Stimulated activated CD4-positive, alpha-beta T cell treated with anti-CD3 and anti-CD28 coated beads, Interleukin-1b, Interleukin-23, amount 100 ng/mL, for 4 hours (primary cell): ENCODE measurements around the gene MAGI3.
"Not testable (repeated sequence)": the region's sequence is repeated elsewhere in the genome, so short reads cannot be mapped to it uniquely, and the experiment has no call there.

Experiments used
- DNase-seq, 2 donors: peaks; one replicate each; pipeline ENCODE4 v3.0.0-alpha.2; 2020; ENCODE audit warnings: low read depth in 2 of 2

The MAGI3 gene

DNA sequence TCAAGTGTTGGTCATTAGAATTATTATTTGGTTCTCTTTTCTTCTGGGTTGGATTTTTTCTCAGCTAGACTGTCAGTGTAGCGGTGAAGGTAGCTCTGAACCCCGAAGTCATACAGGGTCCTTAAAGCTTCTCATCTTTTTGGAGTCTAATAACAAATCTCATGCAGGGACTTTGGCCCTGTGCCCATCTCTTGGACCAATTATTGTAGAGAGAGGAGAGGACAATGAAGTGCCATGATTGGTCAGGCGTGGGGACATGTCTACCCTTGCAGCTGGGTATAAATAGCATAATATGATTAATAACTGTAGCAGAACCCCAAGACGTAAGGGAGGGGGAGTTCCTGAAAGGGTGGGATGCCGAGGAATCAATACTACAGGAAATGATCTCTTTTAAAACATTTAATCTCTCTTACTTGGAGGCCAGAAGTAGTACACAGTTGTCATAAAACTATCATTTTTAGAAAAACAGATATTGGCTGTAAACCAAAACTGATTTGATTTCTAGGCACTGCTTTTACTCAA lies 8.8 kb downstream of the MAGI3 start:
- DNase-seq: no peak

DNA sequence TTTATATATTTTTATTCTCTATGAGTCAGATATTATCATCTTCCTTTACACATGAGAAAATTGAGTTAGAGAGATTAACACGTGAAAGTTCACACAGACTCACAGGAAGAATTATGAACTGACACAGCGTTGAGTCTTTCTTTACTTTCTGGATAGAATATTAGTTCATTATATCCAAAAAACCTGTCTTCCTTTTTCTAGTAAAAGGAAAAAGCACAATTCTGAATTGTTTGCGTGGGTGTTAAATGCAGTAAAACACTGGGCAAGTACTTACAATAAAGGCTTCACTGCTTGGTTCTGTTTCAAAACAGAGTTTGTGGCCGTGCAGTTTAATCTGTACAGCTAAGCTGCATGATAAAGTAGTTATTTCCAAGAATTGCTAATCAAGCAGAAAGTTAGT lies 10.8 kb downstream of the MAGI3 start:
- no peak for DNase-seq

DNA sequence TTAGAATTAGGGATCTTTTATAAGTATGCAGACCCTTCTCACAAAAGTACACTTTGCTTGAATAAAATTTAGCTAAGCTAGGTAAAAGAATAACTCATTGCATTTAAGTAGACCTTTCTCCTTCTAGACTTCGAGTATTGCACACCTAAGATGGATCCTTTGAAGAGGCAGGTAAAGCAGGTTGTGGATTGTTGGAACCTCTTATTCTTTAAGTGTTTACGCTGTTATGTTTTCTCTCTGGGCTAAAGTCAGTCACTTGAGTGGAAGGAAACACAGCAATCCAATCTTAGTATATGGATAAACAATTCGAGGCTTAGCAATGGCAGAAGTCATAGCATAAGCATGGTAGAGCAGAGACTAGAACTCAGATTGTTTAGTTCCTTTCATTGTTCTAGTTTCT lies 11.4 kb downstream of the MAGI3 start:
- DNase-seq: no peak

DNA sequence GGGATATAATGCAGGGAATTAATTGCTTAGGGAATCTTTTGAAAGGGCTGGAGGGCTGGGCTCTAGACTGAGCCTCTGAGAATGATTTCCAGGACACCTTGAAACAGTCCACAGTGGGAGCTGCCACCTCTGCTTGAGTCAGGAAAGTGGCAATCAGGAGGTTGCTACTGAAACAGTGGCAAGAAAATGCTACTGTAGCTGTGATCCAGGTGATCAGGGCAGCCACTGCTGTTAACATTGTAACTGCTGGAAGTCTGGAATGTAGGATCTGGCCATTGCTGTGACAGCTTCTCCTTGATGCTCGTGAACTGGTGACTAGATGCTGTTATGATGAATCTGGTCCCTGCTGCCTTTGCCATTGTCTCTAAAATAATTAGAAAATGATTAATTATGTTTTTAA lies 12.8 kb downstream of the MAGI3 start:
- no peak for DNase-seq

- no peak for DNase-seq
Observed at GRCh38 chr1:113405573-113405972, 15.3 kb downstream of the MAGI3 start.

DNA sequence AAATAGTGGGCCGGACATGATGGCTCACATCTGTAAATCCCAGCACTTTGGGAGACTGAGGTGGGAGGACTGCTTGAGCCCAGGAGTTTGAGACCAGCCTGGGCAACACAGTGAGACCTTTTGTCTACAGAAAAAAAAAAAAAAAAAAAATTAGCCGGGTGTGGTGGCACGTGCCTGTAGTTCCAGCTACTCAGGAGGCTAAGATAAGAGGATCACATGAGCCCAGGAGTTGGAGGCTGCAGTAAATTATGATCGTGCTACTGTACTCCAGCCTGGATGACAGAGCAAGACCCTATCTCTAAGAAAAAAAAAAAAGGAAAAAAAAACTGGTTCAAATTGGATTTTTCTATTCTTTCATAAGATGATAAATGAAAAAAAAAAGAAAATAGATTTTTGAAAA lies 15.8 kb downstream of the MAGI3 start:
- not testable (repeated sequence) for DNase-seq

DNA sequence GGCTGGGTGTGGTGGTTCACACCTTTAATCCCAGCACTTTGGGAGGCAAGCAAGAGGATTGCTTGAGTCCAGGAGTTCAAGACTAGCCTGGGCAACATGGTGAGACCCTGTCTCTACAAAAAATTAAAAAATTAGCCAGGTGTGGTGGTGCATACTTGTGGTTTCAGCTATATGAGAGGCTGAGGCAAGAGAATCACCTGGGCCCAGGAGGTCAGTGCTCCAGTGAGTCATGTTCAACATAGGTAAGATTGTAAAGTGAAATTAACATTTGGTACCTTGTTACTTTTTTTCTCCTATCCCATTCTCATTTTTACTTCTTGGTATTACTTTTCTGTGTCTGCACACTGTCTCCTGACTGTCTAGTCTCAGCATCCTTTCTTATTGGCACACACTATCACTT lies 19.0 kb downstream of the MAGI3 start:
- no peak for DNase-seq

DNA sequence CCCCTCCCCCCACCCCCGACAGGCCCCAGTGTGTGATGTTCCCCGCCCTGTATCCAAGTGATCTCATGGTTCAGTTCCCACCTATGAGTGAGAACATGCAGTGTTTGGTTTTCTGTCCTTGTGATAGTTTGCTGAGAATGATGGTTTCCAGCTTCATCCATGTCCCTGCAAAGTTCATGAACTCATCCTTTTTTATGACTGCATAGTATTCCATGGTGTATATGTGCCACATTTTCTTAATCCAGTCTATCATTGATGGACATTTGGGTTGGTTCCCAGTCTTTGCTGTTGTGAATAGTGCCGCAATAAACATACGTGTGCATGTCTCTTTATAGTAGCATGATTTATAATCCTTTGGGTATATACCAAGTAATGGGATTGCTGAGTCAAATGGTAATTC lies 21.7 kb downstream of the MAGI3 start:
- not testable (repeated sequence) for DNase-seq

- no peak for DNase-seq
Observed at GRCh38 chr1:113415310-113416070, 25.2 kb downstream of the MAGI3 start.

DNA sequence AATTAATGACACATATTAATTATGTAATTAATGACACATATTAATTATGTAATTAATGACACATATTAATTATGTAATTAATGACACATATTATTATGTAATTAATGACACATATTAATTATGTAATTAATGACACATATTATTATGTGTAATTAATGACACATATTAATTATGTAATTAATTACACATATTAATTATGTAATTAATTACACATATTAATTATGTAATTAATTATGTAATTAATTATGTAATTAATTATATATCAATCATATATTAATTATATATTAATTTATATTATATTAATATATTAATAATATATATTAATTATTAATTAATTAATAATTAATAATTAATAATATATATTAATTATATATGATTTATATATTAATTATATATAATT lies 25.8 kb downstream of the MAGI3 start:
- not testable (repeated sequence) for DNase-seq

GRCh38 chr1:113416496-113416895 lies 26.2 kb downstream of the MAGI3 start:
- DNase-seq: no peak

DNA sequence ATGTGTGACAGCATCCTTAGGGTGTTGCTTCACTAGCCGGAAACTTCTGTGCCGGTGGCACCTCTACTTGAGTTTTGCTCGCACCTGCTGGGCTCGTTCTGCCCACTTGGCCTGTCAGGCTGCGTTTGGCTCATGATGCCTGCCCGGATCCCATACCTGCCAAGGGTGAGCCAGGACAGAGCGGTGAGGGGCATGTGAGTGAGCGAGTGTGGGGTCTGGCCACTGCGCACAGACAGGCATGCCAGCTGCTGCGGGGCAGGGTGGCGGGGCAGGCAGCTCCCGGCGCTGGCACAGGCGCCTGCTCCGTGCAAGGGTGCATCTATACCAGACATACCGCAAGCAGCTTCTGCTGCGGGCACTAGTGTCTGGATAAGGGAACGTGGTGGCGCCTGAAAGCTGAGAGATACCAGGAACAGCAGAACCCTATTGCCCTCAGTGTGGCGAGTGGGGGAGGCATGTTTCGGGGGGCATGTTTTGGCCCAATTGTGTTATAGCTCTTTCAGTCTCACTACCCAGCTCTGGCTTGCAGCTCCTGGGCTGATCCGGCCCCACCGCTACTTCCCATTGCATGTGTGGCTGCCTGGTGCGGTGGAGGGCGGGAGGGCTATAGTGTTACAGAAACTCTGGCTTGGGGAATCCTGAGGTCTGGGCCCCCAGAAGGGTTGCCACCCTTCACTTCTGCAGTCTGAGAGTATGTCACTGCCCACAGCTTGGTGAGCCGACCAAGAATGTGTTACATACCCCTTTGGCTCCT lies 32.2 kb downstream of the MAGI3 start:
- no peak for DNase-seq

- no peak for DNase-seq
Observed at GRCh38 chr1:113423826-113424225, 33.5 kb downstream of the MAGI3 start.

DNA sequence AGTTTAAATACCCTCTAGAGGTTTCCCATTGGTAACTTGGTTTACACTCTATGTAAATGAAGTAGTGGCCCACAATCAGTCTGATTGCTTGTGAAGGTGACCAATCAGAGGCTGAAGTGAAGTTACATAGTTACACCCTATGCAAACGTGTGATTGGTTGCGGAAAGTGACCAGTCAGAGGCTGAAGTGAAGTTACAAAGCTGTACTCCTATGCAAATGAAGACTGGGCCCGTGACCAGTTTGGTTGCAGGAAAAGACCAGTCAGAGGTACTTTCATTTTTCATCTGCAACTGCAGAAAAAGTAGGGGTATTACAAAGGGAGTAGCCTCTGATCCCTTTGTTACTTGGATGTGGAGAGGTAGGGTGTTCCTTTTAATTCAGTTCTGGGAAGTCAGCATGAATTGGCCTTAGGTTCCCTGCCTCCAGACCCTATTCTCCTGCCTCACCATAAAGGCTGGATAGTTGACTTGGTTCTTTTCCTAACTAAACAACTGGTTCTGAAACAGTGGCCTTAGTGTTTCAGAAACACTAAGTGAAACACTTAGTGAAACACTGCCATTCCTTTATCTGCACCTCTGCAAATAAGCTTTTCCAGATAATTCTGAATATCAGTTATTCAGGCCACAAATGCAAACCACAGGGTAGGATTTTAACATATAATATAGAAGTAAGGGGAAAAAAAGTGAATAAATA lies 39.3 kb downstream of the MAGI3 start:
- DNase-seq: no peak

GRCh38 chr1:113433184-113433583 lies 42.9 kb downstream of the MAGI3 start:
- DNase-seq: no peak

DNA sequence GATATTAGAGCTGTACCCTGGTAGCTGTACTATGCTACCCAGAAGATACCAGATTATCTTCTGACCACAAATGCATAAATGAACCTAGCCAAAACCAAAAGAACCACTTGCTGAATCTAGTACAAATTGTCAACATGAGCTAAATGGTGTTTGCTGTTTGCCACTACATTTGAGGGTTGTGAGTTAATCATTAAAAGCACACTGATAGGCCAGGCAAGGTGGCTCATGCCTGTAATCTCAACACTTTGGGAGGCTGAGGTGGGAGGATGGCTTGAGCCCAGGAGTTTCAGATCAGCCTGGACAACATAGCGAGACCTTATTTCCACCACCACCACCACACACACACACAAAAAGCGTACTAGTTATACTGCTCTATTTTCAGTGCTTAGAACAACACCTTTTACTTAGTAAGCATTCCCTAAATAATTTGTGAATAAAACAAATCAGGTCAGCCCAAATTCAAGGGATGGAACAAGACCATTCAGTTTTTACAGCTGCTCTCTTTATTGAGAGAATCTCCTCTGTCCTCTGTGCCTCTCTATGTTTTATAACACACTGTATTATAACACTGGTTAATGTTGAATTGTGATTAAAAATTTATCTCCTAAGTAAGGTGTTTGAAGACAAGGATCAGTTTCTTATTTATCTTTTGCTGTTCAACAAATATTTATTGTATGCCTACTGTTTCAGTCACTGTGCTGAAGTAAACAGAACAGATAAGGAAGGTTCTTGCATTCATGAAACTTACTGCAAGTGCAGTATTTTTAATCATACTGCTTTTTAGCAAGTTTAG lies 44.0 kb downstream of the MAGI3 start:
- no peak for DNase-seq

GRCh38 chr1:113434874-113435175 lies 44.5 kb downstream of the MAGI3 start:
- no peak for DNase-seq

- DNase-seq: no peak
Observed at GRCh38 chr1:113437554-113438341, 47.4 kb downstream of the MAGI3 start.

GRCh38 chr1:113438505-113439276 lies 48.4 kb downstream of the MAGI3 start:
- DNase-seq: no peak

DNA sequence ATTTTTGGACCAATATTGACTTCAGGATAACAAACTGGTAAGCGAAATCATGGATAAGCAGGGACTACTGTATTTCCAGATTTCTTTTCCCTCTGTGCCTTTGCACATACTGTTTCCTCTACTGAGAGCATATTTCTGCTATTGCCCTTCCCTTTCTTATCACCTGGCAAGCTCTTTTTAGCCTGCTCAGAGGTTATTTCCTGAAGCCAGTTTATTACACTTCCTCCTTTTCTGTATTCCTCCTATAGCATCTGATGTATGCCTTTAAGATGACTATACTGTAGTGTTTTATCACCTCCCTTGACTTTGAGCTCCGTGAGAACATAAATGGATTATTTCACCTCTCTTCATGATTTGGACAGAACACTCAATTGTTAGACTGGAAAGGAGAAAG lies 49.0 kb downstream of the MAGI3 start:
- no peak for DNase-seq
